Gastroesophageal sphincter (tissue), 4 donors: ENCODE results near the gene PXT1. TPM values are rescaled to one million over a fixed set of nuclear protein-coding genes. Genes with fewer than 3 reads are reported as not detected.
A peak's percentile ranks its signal among the peaks of the same experiment; 100 is the strongest.

Experiments
- ATAC-seq: fragments of 150-250 bp; one replicate; pipeline ENCODE4 v1.9.1; 2016; ENCODE audit warnings: mild to moderate bottlenecking, moderate library complexity
- H3K27ac ChIP-seq, 4 donors: fragments of 200-600 bp; sonication (generic) in 3 of 4; 1 replicate in 3 of 4; 2 replicates in 1 of 4; pipeline ENCODE4 v1.5.1; 2016 to 2019
- H3K27me3 ChIP-seq: fragments of 200-600 bp; sonication (generic); one replicate; pipeline ENCODE4 v1.5.1; 2019
- H3K36me3 ChIP-seq, 2 donors: fragments of 200-600 bp; sonication (generic); one replicate each; pipeline ENCODE4 v1.5.1; 2019; ENCODE audit warnings: control low read depth in 1 of 2
- H3K4me1 ChIP-seq, 3 donors: fragments of 200-600 bp; sonication (generic); 1 replicate in 2 of 3; 2 replicates in 1 of 3; pipeline ENCODE4 v1.5.1; 2016 to 2019; ENCODE audit warnings: control low read depth in 2 of 3
- H3K4me3 ChIP-seq, 2 donors: fragments of 200-600 bp; sonication (generic); one replicate each; pipeline ENCODE4 v1.5.1; 2019; ENCODE audit warnings: mild to moderate bottlenecking in 1 of 2, moderate library complexity in 1 of 2
- H3K9me3 ChIP-seq, 3 donors: fragments of 200-600 bp; sonication (generic); one replicate each; pipeline ENCODE4 v1.5.1; 2017 to 2019; ENCODE audit warnings: control low read depth in 2 of 3
- CTCF ChIP-seq, 4 experiments: fragments of 200-600 bp in 2 of 4; fragments of 450-650 bp in 2 of 4; sonication (generic) in 1 of 4; IDR thresholded peaks; one replicate each; pipeline ENCODE4 v1.5.1; 2017 to 2019; ENCODE audit warnings: antibody characterized with exemption in 4 of 4, mild to moderate bottlenecking in 2 of 4, moderate library complexity in 2 of 4
- EP300 ChIP-seq: sonication (generic); formaldehyde crosslinking; IDR thresholded peaks from one replicate; pipeline ENCODE4 v1.6.1; 2017; ENCODE audit warnings: antibody characterized with exemption, mild to moderate bottlenecking
- POLR2A ChIP-seq, 2 donors: fragments of 450-650 bp; IDR thresholded peaks; one replicate each; pipeline ENCODE4 v1.6.1; 2017; ENCODE audit warnings: antibody characterized with exemption in 2 of 2, mild to moderate bottlenecking in 2 of 2, moderate library complexity in 1 of 2
- POLR2AphosphoS5 ChIP-seq: sonication (generic); formaldehyde crosslinking; IDR thresholded peaks from one replicate; pipeline ENCODE4 v1.6.1; 2017; ENCODE audit warnings: antibody characterized with exemption
- WGBS, 2 donors: methylation state at CpG; one replicate each; pipeline ENCODE4 v1.1.5; 2018; ENCODE audit warnings: low coverage in 1 of 2; 5-methylcytosine and 5-hydroxymethylcytosine counted together
- total RNA-seq, 4 donors: library from RNA; depleted of rRNA; stranded (reverse); fragments of >200 nt; gene quantifications; one replicate each; pipeline ENCODE4 v1.1.0, GENCODE V29; 2016

PXT1 gene, protein sequence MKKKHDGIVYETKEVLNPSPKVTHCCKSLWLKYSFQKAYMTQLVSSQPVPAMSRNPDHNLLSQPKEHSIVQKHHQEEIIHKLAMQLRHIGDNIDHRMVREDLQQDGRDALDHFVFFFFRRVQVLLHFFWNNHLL
- total RNA-seq, result 1 to 10 TPM in 1 of 4 donors, not detected in 3; 2.0 TPM

DNA sequence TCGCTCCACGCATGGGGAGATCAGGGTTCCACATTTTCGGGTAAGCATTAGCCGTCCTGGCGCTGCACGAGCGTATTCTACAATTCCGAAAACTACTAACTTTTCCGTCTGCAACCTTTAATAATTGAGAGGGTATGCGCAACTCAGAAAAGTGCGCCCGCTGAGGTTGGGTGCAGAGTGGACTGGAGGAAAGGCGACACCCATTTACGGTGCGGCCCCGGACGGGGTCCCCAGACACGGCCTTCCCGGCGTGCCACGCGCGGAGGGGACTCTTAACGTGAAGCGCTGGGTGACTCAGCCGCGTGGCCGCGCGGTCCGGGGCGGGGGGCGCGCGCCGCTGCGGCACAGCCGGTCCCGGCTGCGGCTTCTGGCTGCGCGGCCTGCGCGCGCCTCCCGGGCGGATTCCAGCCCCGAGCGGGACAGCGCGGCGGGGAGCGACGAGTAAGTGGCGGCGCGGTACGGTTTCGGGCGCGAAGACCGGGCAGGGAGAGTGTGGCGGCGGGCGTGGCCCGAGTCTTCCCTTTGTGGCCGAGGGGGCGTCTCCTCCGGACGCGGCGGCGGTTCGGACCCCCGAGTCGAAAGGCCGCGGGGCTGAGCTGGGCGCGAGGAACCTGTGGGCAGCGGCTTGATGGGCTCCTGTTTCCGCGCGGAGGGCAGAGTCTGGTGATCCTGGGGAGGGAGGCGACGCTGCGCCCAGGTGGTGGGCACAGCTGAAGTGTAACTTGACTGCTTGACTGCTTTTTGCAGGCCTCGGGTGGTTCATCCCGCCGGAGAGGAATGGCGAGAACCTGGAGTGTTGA lies at the start of gene PXT1, which contains the start of gene KCTD20:
Gene PXT1 (minus strand): TSS at position 184 of the 800 bp plus-strand sequence. CDS start 16,772 bp downstream, outside the sequence.
Gene KCTD20 (plus strand): TSS at position 330 of the 800 bp plus-strand sequence. CDS start 27,098 bp downstream, outside the sequence.
- ATAC-seq, result peak; percentile 89
- Histone ChIP-seq H3K27me3 (no peaks in the 10 kb centered on the region), H3K4me3 (peak within 1 kb of the TSS; percentile 89 to 90), H3K27ac (peak within 1 kb of the TSS; percentile 93 to 99 (median 96)), H3K9me3 (no peaks in the 10 kb centered on the region), H3K36me3 (no peaks in the 10 kb centered on the region), H3K4me1 (peaks cover 8 to 49% (median 20%) of the 10 kb centered on the region in 3 donors)
- WGBS, 2 donors, result 0% methylated on average over 3 of the region's 91 CpGs; no CpG with 5 or more reads in 1 of the 2 donors
- TF ChIP-seq POLR2A (IDR thresholded peaks at IDR 0.05) (peak; percentile 78 to 89), CTCF (IDR thresholded peaks at IDR 0.05) (peak in 2 of 4 experiments; percentile 5), EP300 (no peak), POLR2AphosphoS5 (peak; percentile 59)

GRCh38 chr6:36492092-36492491 lies 49.4 kb upstream of the PXT1 start:
- 79% methylated on average over 4 of the region's 4 CpGs; no CpG with 5 or more reads in 1 of the 2 donors for WGBS, 2 donors
- Histone ChIP-seq H3K36me3 (peaks cover 0 to 75% of the 10 kb centered on the region in 2 donors), H3K9me3 (no peaks in the 10 kb centered on the region), H3K27me3 (no peaks in the 10 kb centered on the region), H3K4me3 (no peak overlapping the region), H3K27ac (no peak overlapping the region), H3K4me1 (peaks cover 0 to 21% (median 11%) of the 10 kb centered on the region in 3 donors)
- no peak for ATAC-seq
- TF ChIP-seq POLR2AphosphoS5 (no peak), POLR2A (IDR thresholded peaks at IDR 0.05) (no peak), EP300 (no peak), CTCF (IDR thresholded peaks at IDR 0.05) (no peak)

- Histone ChIP-seq H3K27me3 (no peaks in the 10 kb centered on the region), H3K27ac (no peak overlapping the region), H3K4me3 (no peak overlapping the region), H3K36me3 (peaks cover 0 to 75% of the 10 kb centered on the region in 2 donors), H3K9me3 (no peaks in the 10 kb centered on the region), H3K4me1 (peaks cover 0 to 21% (median 11%) of the 10 kb centered on the region in 3 donors)
- no peak for TF ChIP-seq CTCF (IDR thresholded peaks at IDR 0.05)
- TF ChIP-seq EP300, result no peak
- no peak for TF ChIP-seq POLR2A (IDR thresholded peaks at IDR 0.05)
- no peak for TF ChIP-seq POLR2AphosphoS5
- ATAC-seq, result no peak
- 89 to 90% methylated on average over 5 to 7 of the region's 7 CpGs for WGBS, 2 donors
Measured at GRCh38 chr6:36491378-36491965, 48.8 kb upstream of the PXT1 start.

- H3K36me3 ChIP-seq, result peaks cover 0 to 75% of the 10 kb centered on the region in 2 donors
- 51 to 64% methylated on average over 3 to 4 of the region's 4 CpGs for WGBS, 2 donors
- H3K27me3 ChIP-seq, result no peaks in the 10 kb centered on the region
- H3K27ac ChIP-seq, result no peak overlapping the region
- ATAC-seq, result no peak
- TF ChIP-seq POLR2A (IDR thresholded peaks at IDR 0.05), result no peak
- no peak for TF ChIP-seq POLR2AphosphoS5
- TF ChIP-seq EP300, result no peak
- no peak for TF ChIP-seq CTCF (IDR thresholded peaks at IDR 0.05)
- H3K4me3 ChIP-seq, result no peak overlapping the region
- peaks cover 0 to 21% (median 11%) of the 10 kb centered on the region in 3 donors for H3K4me1 ChIP-seq
- H3K9me3 ChIP-seq, result no peaks in the 10 kb centered on the region
Measured at GRCh38 chr6:36489426-36489825, 46.8 kb upstream of the PXT1 start.
